Measurements from ENCODE around the gene ZCCHC14. TPM values are rescaled to one million over a fixed set of nuclear protein-coding genes. Genes with fewer than 3 reads are reported as not detected.

ZCCHC14 gene
- total RNA-seq, 1 experiment from 2014 or later, result 27.7 TPM

DNA sequence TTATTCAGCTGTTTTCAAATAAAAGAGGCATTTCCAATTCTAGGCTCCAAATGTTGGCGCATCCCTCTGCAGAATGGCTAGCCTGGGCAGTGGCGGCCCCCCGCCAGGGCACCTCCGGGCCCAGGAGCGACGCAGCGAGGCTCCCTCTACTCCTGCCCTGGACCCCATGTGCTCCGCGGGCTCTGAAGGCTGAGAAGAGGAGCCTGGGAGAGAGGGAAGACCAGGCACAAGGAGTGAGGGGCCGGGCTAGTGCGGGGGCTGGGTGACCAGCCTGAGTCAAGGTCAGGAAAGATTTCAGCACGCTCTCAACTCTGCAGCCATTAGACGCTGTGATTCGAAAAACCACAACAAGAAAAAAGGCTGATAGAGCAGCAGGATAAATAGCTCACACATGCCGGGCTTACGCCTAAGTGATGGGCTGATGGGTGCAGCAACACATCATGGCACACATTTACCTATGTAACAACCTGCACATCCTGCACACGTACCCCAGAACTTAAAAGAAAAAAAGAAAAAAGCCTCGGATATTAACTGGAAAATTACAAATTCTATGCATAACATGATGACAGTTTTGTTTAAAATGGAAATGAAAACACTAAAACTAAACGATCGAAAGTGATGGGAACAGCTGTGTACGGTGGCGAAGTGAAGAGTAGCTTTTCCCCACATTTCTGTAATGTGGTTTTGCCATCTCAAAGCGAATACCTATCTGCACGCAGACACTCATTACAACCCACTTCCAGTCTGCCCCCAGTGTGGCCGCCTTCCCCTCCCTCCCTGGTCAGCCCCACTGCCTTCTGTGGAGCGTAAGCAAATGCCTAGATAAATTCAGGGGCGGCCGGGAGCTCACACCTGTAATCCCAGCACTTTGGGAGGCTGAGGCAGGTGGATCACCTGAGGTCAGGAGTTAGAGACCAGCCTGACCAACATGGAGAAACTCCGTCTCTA is 56.3 kb downstream of the ZCCHC14 start:
- H3K27ac ChIP-seq (ENCODE audit: insufficient read length, low read depth, low read length), result no peak overlapping the region
- no peak overlapping the region for H3K18ac ChIP-seq (ENCODE audit: insufficient read length, low read depth, low read length)
- Mint-ChIP-seq H3K4me3 (no peak overlapping the region), H3K27me3 (ENCODE audit: low read depth) (no peaks in the 10 kb centered on the region), H3K4me1 (peaks cover 7 to 8% of the 10 kb centered on the region in 2 experiments), H3K27ac (peak overlapping the region in 1 of 3 experiments; percentile 73; a peak in 2 of 7 replicates), H3K9me3 (no peaks in the 10 kb centered on the region), H3K36me3 (ENCODE audit: insufficient read depth in 1 of 3, low read depth in 3 of 3) (peaks cover 2 to 14% (median 11%) of the 10 kb centered on the region in 3 experiments; a peak in 6 of 7 replicates)
- no peaks in the 10 kb centered on the region for H3K27me3 ChIP-seq (ENCODE audit: insufficient read depth, low read length)
- no peak overlapping the region for H2BK15ac ChIP-seq (ENCODE audit: low read depth, low read length)
- TF ChIP-seq, protein P1, sequence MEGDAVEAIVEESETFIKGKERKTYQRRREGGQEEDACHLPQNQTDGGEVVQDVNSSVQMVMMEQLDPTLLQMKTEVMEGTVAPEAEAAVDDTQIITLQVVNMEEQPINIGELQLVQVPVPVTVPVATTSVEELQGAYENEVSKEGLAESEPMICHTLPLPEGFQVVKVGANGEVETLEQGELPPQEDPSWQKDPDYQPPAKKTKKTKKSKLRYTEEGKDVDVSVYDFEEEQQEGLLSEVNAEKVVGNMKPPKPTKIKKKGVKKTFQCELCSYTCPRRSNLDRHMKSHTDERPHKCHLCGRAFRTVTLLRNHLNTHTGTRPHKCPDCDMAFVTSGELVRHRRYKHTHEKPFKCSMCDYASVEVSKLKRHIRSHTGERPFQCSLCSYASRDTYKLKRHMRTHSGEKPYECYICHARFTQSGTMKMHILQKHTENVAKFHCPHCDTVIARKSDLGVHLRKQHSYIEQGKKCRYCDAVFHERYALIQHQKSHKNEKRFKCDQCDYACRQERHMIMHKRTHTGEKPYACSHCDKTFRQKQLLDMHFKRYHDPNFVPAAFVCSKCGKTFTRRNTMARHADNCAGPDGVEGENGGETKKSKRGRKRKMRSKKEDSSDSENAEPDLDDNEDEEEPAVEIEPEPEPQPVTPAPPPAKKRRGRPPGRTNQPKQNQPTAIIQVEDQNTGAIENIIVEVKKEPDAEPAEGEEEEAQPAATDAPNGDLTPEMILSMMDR (conservative IDR thresholded peaks at IDR 0.05), result no peak
- no peak for DNase-seq
- no peak overlapping the region for H2AFZ ChIP-seq (ENCODE audit: low read length)
- no peak overlapping the region for H3T11ph ChIP-seq (ENCODE audit: low read length)
- H3K9me3 ChIP-seq (ENCODE audit: control insufficient read depth, low read depth, low read length), result no peaks in the 10 kb centered on the region
- H3K4me2 ChIP-seq (ENCODE audit: insufficient read depth, insufficient read length, low read length), result no peak overlapping the region
- no peak overlapping the region for H2BK12ac ChIP-seq (ENCODE audit: insufficient read length, low read depth, low read length)
- H4K8ac ChIP-seq (replicated peaks; ENCODE audit: insufficient read length, low read depth, low read length), result no peak overlapping the region
- H3K23me2 ChIP-seq (ENCODE audit: insufficient read length, low read depth, low read length, poor library complexity, severe bottlenecking), result no peaks in the 10 kb centered on the region
- H2AK5ac ChIP-seq (ENCODE audit: insufficient read length, low read length), result no peak overlapping the region
- H3K14ac ChIP-seq (ENCODE audit: insufficient read depth, low read length), result no peak overlapping the region
- H3K4ac ChIP-seq (ENCODE audit: low read depth, low read length), result no peak overlapping the region
- peaks cover 5% of the 10 kb centered on the region for H3K79me1 ChIP-seq (ENCODE audit: insufficient read depth, low read depth, low read length, poor library complexity, severe bottlenecking)
- H3K79me2 ChIP-seq (ENCODE audit: insufficient read depth, low read length), result no peaks in the 10 kb centered on the region
- H3K9ac ChIP-seq (ENCODE audit: extremely low read depth, insufficient read length, low read length), result no peak overlapping the region
- no peak overlapping the region for H2BK120ac ChIP-seq (ENCODE audit: low read depth, low read length, poor library complexity, severe bottlenecking)
- no peak overlapping the region for H3K56ac ChIP-seq (ENCODE audit: insufficient read length, low read depth, low read length)
- no CpG with 5 or more reads among the region's 29 CpGs for WGBS (ENCODE audit: extremely low coverage, insufficient read length, low lambda C conversion rate)
- H4K91ac ChIP-seq (ENCODE audit: insufficient read length, low read depth, low read length), result no peak overlapping the region
- no peaks in the 10 kb centered on the region for H4K20me1 ChIP-seq (ENCODE audit: control insufficient read depth, insufficient read depth, insufficient read length)
- no peaks in the 10 kb centered on the region for H3K4me1 ChIP-seq (ENCODE audit: insufficient read depth, low read length)
- no peak overlapping the region for H3K23ac ChIP-seq (ENCODE audit: insufficient read length, low read depth, low read length)
- H4K5ac ChIP-seq (ENCODE audit: insufficient read length, low read depth, low read length), result no peak overlapping the region
- no peak overlapping the region for H2BK5ac ChIP-seq (ENCODE audit: insufficient read length, low read length)
- no peak overlapping the region for H2BK20ac ChIP-seq (ENCODE audit: low read depth, low read length, poor library complexity, severe bottlenecking)
